ENCODE data around the gene LCN10. TPM values are rescaled to one million over a fixed set of nuclear protein-coding genes. Genes with fewer than 3 reads are reported as not detected.
"Not testable (repeated sequence)": the region's sequence is repeated elsewhere in the genome, so short reads cannot be mapped to it uniquely, and the experiment has no call there.

Gene LCN10
- total and polyA plus RNA-seq, 2 experiments from 2014 or later, result not detected

- no peaks in the 10 kb centered on the region for H4K20me1 ChIP-seq (ENCODE audit: insufficient read depth)
- peaks cover 4% of the 10 kb centered on the region; the same call in 1 of the 2 replicates for H3F3A ChIP-seq (ENCODE audit: insufficient read depth)
- H3K79me2 ChIP-seq (ENCODE audit: insufficient read depth), result no peaks in the 10 kb centered on the region
- H3K4me3 ChIP-seq, result no peak overlapping the region
- H3K9me3 ChIP-seq (ENCODE audit: low read depth), result no peaks in the 10 kb centered on the region
- no peaks in the 10 kb centered on the region for H3K36me3 ChIP-seq (ENCODE audit: low read depth)
- no peak overlapping the region for H3K9ac ChIP-seq
- H3K9me2 ChIP-seq (ENCODE audit: insufficient read depth), result no peaks in the 10 kb centered on the region
- in situ Hi-C loops (cut with MboI), result no loop called here
- H3K4me2 ChIP-seq (ENCODE audit: unreplicated experiment), result no peak overlapping the region
- TF ChIP-seq EZH2phosphoT487 (IDR thresholded peaks at IDR 0.05; ENCODE audit: insufficient read depth, low read depth) (no peak), EZH2 (IDR thresholded peaks at IDR 0.05; ENCODE audit: insufficient read depth, poor library complexity, severe bottlenecking) (no peak)
- H3K27me3 ChIP-seq (replicated peaks; ENCODE audit: insufficient read depth), result no peaks in the 10 kb centered on the region
- no peak overlapping the region for H3K27ac ChIP-seq
- H3K4me1 ChIP-seq (ENCODE audit: insufficient read depth), result peaks cover 5% of the 10 kb centered on the region
- no peak for DNase-seq
- H2AFZ ChIP-seq, result no peak overlapping the region
- WGBS, 2 experiments (ENCODE audit: low coverage in 1 of 2, low lambda C conversion rate in 2 of 2, missing lambda C conversion rate in 2 of 2), result 55 to 65% methylated on average over 10 of the region's 10 CpGs
Observed at GRCh38 chr9:136786451-136786850, 43.7 kb upstream of the LCN10 start.

GRCh38 chr9:136785565-136786355 is 43.0 kb upstream of the LCN10 start:
- WGBS, 2 experiments (ENCODE audit: low coverage in 1 of 2, low lambda C conversion rate in 2 of 2, missing lambda C conversion rate in 2 of 2), result 66 to 70% methylated on average over 19 to 22 of the region's 23 CpGs
- H3K4me1 ChIP-seq (ENCODE audit: insufficient read depth); H3K9me2 ChIP-seq (ENCODE audit: insufficient read depth); H3K4me3 ChIP-seq; DNase-seq; in situ Hi-C loops (cut with MboI); H3K4me2 ChIP-seq (ENCODE audit: unreplicated experiment); H3K79me2 ChIP-seq (ENCODE audit: insufficient read depth); H4K20me1 ChIP-seq (ENCODE audit: insufficient read depth); H2AFZ ChIP-seq; H3K9ac ChIP-seq; H3K27me3 ChIP-seq (replicated peaks; ENCODE audit: insufficient read depth); H3K9me3 ChIP-seq (ENCODE audit: low read depth); H3K27ac ChIP-seq; H3F3A ChIP-seq (ENCODE audit: insufficient read depth); H3K36me3 ChIP-seq (ENCODE audit: low read depth): not testable (repeated sequence)

- Histone ChIP-seq H3K9me3 (ENCODE audit: low read depth) (no peaks in the 10 kb centered on the region), H3K27me3 (replicated peaks; ENCODE audit: insufficient read depth) (no peaks in the 10 kb centered on the region), H3K9me2 (ENCODE audit: insufficient read depth) (no peaks in the 10 kb centered on the region), H3F3A (ENCODE audit: insufficient read depth) (no peaks in the 10 kb centered on the region), H3K36me3 (ENCODE audit: low read depth) (no peaks in the 10 kb centered on the region), H3K4me1 (ENCODE audit: insufficient read depth) (no peaks in the 10 kb centered on the region; the same call in 1 of the 2 replicates), H4K20me1 (ENCODE audit: insufficient read depth) (no peaks in the 10 kb centered on the region), H3K4me3 (no peak overlapping the region), H3K9ac (no peak overlapping the region), H3K4me2 (ENCODE audit: unreplicated experiment) (no peak overlapping the region), H2AFZ (no peak overlapping the region), H3K79me2 (ENCODE audit: insufficient read depth) (no peaks in the 10 kb centered on the region), H3K27ac (no peak overlapping the region)
- 70 to 81% methylated on average over 6 of the region's 6 CpGs for WGBS, 2 experiments (ENCODE audit: low coverage in 1 of 2, low lambda C conversion rate in 2 of 2, missing lambda C conversion rate in 2 of 2)
- no peak for DNase-seq
- in situ Hi-C loops (cut with MboI), result no loop called here
- TF ChIP-seq EZH2 (IDR thresholded peaks at IDR 0.05; ENCODE audit: insufficient read depth, poor library complexity, severe bottlenecking) (no peak), EZH2phosphoT487 (IDR thresholded peaks at IDR 0.05; ENCODE audit: insufficient read depth, low read depth) (no peak)
Observed at GRCh38 chr9:136784997-136785361, 42.2 kb upstream of the LCN10 start.

GRCh38 chr9:136784249-136784996 is 41.7 kb upstream of the LCN10 start:
- in situ Hi-C loops (cut with MboI), result no loop called here
- H4K20me1 ChIP-seq (ENCODE audit: insufficient read depth), result no peaks in the 10 kb centered on the region
- H3K9me2 ChIP-seq (ENCODE audit: insufficient read depth), result no peaks in the 10 kb centered on the region
- no peak overlapping the region for H3K9ac ChIP-seq
- no peak overlapping the region for H2AFZ ChIP-seq
- DNase-seq, result peak; percentile 58
- no peaks in the 10 kb centered on the region for H3K4me1 ChIP-seq (ENCODE audit: insufficient read depth)
- H3K36me3 ChIP-seq (ENCODE audit: low read depth), result no peaks in the 10 kb centered on the region
- no peaks in the 10 kb centered on the region for H3F3A ChIP-seq (ENCODE audit: insufficient read depth)
- no peak for TF ChIP-seq EZH2phosphoT487 (IDR thresholded peaks at IDR 0.05; ENCODE audit: insufficient read depth, low read depth)
- TF ChIP-seq EZH2 (IDR thresholded peaks at IDR 0.05; ENCODE audit: insufficient read depth, poor library complexity, severe bottlenecking), result no peak
- H3K4me2 ChIP-seq (ENCODE audit: unreplicated experiment), result no peak overlapping the region
- H3K9me3 ChIP-seq (ENCODE audit: low read depth), result no peaks in the 10 kb centered on the region
- H3K27ac ChIP-seq, result no peak overlapping the region
- no peak overlapping the region for H3K4me3 ChIP-seq
- no peaks in the 10 kb centered on the region for H3K79me2 ChIP-seq (ENCODE audit: insufficient read depth)
- H3K27me3 ChIP-seq (replicated peaks; ENCODE audit: insufficient read depth), result 0 out of 2 replicates have a peak, but pooled peaks cover 3% of the 10 kb centered on the region
- WGBS, 2 experiments (ENCODE audit: low coverage in 1 of 2, low lambda C conversion rate in 2 of 2, missing lambda C conversion rate in 2 of 2), result 10 to 11% methylated on average over 9 of the region's 9 CpGs
